SU-DHL-6 (cell line): Measurements from ENCODE around the gene EZR.

Source experiments
- CTCF ChIP-seq: fragments of 200-600 bp; sonication (generic); IDR thresholded peaks from one replicate; pipeline ENCODE4 v1.5.1; 2017; ENCODE audit warnings: antibody characterized with exemption, mild to moderate bottlenecking, low read length, moderate library complexity; ENCODE audit not compliant: insufficient read depth, poor library complexity, severe bottlenecking
- EZH2phosphoT487 ChIP-seq: fragments of 200-600 bp; sonication (generic), shearing (Covaris generic); conservative IDR thresholded peaks from 2 replicates; pipeline ENCODE4 v1.6.1; 2018; ENCODE audit warnings: mild to moderate bottlenecking, antibody characterized with exemption, low read length, moderate library complexity, mixed read lengths

- TF ChIP-seq CTCF (no peak), EZH2phosphoT487 (no peak)
Measured at GRCh38 chr6:158803733-158804143, 15.4 kb downstream of the EZR start.
